Measurements from ENCODE around the gene FIBIN. TPM values are rescaled to one million over a fixed set of nuclear protein-coding genes. Genes with fewer than 3 reads are reported as not detected.
"Not testable (repeated sequence)": the region's sequence is repeated elsewhere in the genome, so short reads cannot be mapped to it uniquely, and the experiment has no call there.

The FIBIN gene
- total and polyA plus RNA-seq, 8 donors, result 2.7 to 42.6 (median 5.3) TPM

- 68 to 92% (median 79%) methylated on average over 2 of the region's 2 CpGs for WGBS, 5 donors
- Histone ChIP-seq H3K27ac (no peak overlapping the region), H3K4me3 (no peak overlapping the region), H3K27me3 (no peaks in the 10 kb centered on the region), H3K9me3 (no peaks in the 10 kb centered on the region), H3K36me3 (no peaks in the 10 kb centered on the region), H3K4me1 (peaks cover 0 to 15% (median 0%) of the 10 kb centered on the region in 4 donors)
- TF ChIP-seq, protein P1, sequence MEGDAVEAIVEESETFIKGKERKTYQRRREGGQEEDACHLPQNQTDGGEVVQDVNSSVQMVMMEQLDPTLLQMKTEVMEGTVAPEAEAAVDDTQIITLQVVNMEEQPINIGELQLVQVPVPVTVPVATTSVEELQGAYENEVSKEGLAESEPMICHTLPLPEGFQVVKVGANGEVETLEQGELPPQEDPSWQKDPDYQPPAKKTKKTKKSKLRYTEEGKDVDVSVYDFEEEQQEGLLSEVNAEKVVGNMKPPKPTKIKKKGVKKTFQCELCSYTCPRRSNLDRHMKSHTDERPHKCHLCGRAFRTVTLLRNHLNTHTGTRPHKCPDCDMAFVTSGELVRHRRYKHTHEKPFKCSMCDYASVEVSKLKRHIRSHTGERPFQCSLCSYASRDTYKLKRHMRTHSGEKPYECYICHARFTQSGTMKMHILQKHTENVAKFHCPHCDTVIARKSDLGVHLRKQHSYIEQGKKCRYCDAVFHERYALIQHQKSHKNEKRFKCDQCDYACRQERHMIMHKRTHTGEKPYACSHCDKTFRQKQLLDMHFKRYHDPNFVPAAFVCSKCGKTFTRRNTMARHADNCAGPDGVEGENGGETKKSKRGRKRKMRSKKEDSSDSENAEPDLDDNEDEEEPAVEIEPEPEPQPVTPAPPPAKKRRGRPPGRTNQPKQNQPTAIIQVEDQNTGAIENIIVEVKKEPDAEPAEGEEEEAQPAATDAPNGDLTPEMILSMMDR (IDR thresholded peaks at IDR 0.05), result no peak
- TF ChIP-seq POLR2A (IDR thresholded peaks at IDR 0.05), result no peak
- TF ChIP-seq EP300 (IDR thresholded peaks at IDR 0.05), result no peak
- TF ChIP-seq POLR2AphosphoS5 (IDR thresholded peaks at IDR 0.05), result no peak
- no peak for DNase-seq
- intact Hi-C loops (cut with DNase I; ENCODE audit: low total_unique reads), result no loop called here
Measured at GRCh38 chr11:26960281-26960680, 33.6 kb upstream of the FIBIN start.

DNA sequence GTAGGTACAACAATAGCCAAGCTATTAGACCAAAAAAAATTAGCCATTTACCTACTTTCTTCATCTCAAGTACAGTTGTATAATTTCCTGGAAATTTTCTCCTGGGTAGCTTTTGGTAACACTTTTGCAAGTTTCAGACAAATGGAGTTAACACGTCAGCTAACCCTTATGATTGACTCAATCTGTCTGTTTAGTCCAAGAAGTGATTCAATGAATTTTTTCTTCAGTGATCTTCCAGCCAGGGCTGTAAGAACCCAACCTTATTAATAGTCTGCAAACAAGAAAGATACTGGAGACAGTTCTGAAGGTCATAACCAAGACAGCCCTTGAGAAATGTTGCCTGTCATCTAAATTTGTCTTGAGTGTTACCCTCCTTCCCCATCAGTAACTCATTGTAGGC is 30.1 kb upstream of the FIBIN start:
- Histone ChIP-seq H3K4me3 (no peak overlapping the region), H3K9me3 (no peaks in the 10 kb centered on the region), H3K4me1 (peaks cover 0 to 15% (median 0%) of the 10 kb centered on the region in 4 donors), H3K27ac (peak overlapping the region in 2 of 5 donors; percentile 27 to 42), H3K36me3 (no peaks in the 10 kb centered on the region), H3K27me3 (no peaks in the 10 kb centered on the region)
- no peak for DNase-seq
- TF ChIP-seq POLR2A (IDR thresholded peaks at IDR 0.05), result no peak
- no peak for TF ChIP-seq POLR2AphosphoS5 (IDR thresholded peaks at IDR 0.05)
- no peak for TF ChIP-seq EP300 (IDR thresholded peaks at IDR 0.05)
- TF ChIP-seq, protein P1 (IDR thresholded peaks at IDR 0.05), result no peak
- intact Hi-C loops (cut with DNase I; ENCODE audit: low total_unique reads), result no loop called here
- 55 to 73% (median 71%) methylated on average over 1 of the region's 1 CpG for WGBS, 5 donors

GRCh38 chr11:26964339-26964738 is 29.6 kb upstream of the FIBIN start:
- peak overlapping the region in 2 of 5 donors; percentile 27 to 42 for H3K27ac ChIP-seq
- no peaks in the 10 kb centered on the region for H3K9me3 ChIP-seq
- H3K4me3 ChIP-seq, result no peak overlapping the region
- DNase-seq, result peak in 1 of 2 donors; percentile 65
- no peaks in the 10 kb centered on the region for H3K36me3 ChIP-seq
- intact Hi-C loops (cut with DNase I; ENCODE audit: low total_unique reads), result no loop called here
- TF ChIP-seq POLR2A (IDR thresholded peaks at IDR 0.05) (no peak), EP300 (IDR thresholded peaks at IDR 0.05) (no peak), POLR2AphosphoS5 (IDR thresholded peaks at IDR 0.05) (no peak)
- TF ChIP-seq, protein P1 (IDR thresholded peaks at IDR 0.05), result no peak
- WGBS, 5 donors, result 49 to 75% (median 70%) methylated on average over 3 of the region's 3 CpGs
- H3K4me1 ChIP-seq, result peaks cover 0 to 15% (median 0%) of the 10 kb centered on the region in 4 donors
- H3K27me3 ChIP-seq, result no peaks in the 10 kb centered on the region

DNA sequence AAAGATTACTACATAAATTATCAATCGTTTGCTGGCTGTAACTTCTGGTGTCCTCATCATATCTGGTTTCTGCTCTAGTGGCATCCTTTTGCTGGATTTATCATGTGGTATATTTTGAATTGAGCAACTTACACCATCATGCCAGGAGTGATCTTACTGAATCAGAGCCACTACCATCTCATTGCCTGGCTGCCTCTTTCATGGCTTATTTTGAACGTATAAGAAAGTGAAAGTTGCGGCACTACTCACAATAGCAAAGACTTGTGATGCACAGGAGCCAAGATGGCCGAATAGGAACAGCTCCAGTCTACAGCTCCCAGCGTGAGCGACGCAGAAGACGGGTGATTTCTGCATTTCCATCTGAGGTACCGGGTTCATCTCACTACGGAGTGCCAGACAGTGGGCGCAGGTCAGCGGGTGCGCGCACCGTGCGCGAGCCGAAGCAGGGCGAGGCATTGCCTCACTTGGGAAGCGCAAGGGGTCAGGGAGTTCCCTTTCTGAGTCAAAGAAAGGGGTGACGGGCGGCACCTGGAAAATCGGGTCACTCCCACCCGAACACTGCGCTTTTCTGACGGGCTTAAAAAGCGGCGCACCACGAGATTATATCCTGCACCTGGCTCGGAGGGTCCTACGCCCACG is 28.9 kb upstream of the FIBIN start:
- H3K4me1 ChIP-seq, result peaks cover 0 to 15% (median 0%) of the 10 kb centered on the region in 4 donors
- H3K27me3 ChIP-seq; DNase-seq; H3K9me3 ChIP-seq; H3K4me3 ChIP-seq; intact Hi-C loops (cut with DNase I; ENCODE audit: low total_unique reads); H3K27ac ChIP-seq; H3K36me3 ChIP-seq: not testable (repeated sequence)
- 90 to 95% (median 93%) methylated on average over 22 to 32 of the region's 32 CpGs for WGBS, 5 donors

- Histone ChIP-seq H3K9me3 (no peaks in the 10 kb centered on the region), H3K4me3 (no peak overlapping the region), H3K36me3 (no peaks in the 10 kb centered on the region), H3K4me1 (peaks cover 0 to 22% (median 6%) of the 10 kb centered on the region in 4 donors), H3K27me3 (no peaks in the 10 kb centered on the region), H3K27ac (no peak overlapping the region)
- no peak for DNase-seq
- TF ChIP-seq, protein P1 (IDR thresholded peaks at IDR 0.05), result no peak
- TF ChIP-seq EP300 (IDR thresholded peaks at IDR 0.05), result no peak
- TF ChIP-seq POLR2AphosphoS5 (IDR thresholded peaks at IDR 0.05), result no peak
- TF ChIP-seq POLR2A (IDR thresholded peaks at IDR 0.05), result no peak
- intact Hi-C loops (cut with DNase I; ENCODE audit: low total_unique reads), result no loop called here
- 63 to 79% (median 71%) methylated on average over 2 of the region's 2 CpGs for WGBS, 5 donors
Measured at GRCh38 chr11:26971961-26972360, 22.0 kb upstream of the FIBIN start.
